Bronchial epithelial cell (primary cell): ENCODE results near the gene CASP14. TPM values are rescaled to one million over a fixed set of nuclear protein-coding genes. Genes with fewer than 3 reads are reported as not detected.
"Not testable (repeated sequence)": the region's sequence is repeated elsewhere in the genome, so short reads cannot be mapped to it uniquely, and the experiment has no call there.

ENCODE experiments used
- DNase-seq: peaks from one replicate; pipeline ENCODE4 v3.0.0-alpha.2; 2010; ENCODE audit warnings: low read depth
- FAIRE-seq: peaks from 2 replicates; lab custom pipeline; 2011; peaks lifted over from hg19 to GRCh38; lab: Jason Lieb, UNC
- H3K27me3 ChIP-seq: 2 replicates; pipeline ENCODE4 v1.5.1; 2011; ENCODE audit warnings: low read length; ENCODE audit not compliant: control insufficient read depth, insufficient read depth
- H3K36me3 ChIP-seq: 2 replicates; pipeline ENCODE4 v1.5.1; 2011; ENCODE audit warnings: low read length; ENCODE audit not compliant: control insufficient read depth, insufficient read depth
- H3K4me3 ChIP-seq: 2 replicates; pipeline ENCODE4 v1.5.1; 2011; ENCODE audit warnings: mild to moderate bottlenecking, low read depth, low read length, control low read depth
- total RNA-seq: library from RNA; depleted of rRNA; stranded (reverse); fragments of >200 nt; gene quantifications from 2 replicates; pipeline ENCODE4 v1.2.1, GENCODE V29; 2014
- TF ChIP-seq, protein P1 (sequence below): IDR thresholded peaks from 2 replicates; pipeline ENCODE4 v1.5.1; 2011; ENCODE audit warnings: mild to moderate bottlenecking, moderate library complexity, low read length, control low read depth, inconsistent platforms; ENCODE audit not compliant: insufficient read depth, severe bottlenecking

The CASP14 gene
- total RNA-seq, 1 donor from 2014 or later: not detected

- TF ChIP-seq, protein P1, sequence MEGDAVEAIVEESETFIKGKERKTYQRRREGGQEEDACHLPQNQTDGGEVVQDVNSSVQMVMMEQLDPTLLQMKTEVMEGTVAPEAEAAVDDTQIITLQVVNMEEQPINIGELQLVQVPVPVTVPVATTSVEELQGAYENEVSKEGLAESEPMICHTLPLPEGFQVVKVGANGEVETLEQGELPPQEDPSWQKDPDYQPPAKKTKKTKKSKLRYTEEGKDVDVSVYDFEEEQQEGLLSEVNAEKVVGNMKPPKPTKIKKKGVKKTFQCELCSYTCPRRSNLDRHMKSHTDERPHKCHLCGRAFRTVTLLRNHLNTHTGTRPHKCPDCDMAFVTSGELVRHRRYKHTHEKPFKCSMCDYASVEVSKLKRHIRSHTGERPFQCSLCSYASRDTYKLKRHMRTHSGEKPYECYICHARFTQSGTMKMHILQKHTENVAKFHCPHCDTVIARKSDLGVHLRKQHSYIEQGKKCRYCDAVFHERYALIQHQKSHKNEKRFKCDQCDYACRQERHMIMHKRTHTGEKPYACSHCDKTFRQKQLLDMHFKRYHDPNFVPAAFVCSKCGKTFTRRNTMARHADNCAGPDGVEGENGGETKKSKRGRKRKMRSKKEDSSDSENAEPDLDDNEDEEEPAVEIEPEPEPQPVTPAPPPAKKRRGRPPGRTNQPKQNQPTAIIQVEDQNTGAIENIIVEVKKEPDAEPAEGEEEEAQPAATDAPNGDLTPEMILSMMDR: no peak
- H3K4me3 ChIP-seq: no peak overlapping the region
- DNase-seq (no peak), FAIRE-seq (no peak)
- H3K36me3 ChIP-seq: no peaks in the 10 kb centered on the region
- no peaks in the 10 kb centered on the region for H3K27me3 ChIP-seq
Measured at GRCh38 chr19:15048128-15048527, 1.2 kb upstream of the CASP14 start.

- H3K27me3 ChIP-seq: no peaks in the 10 kb centered on the region
- no peaks in the 10 kb centered on the region for H3K36me3 ChIP-seq
- TF ChIP-seq, protein P1: no peak
- FAIRE-seq (no peak), DNase-seq (no peak)
- H3K4me3 ChIP-seq: no peak overlapping the region
Measured at GRCh38 chr19:15050639-15051038, 1.4 kb downstream of the CASP14 start.

GRCh38 chr19:15062036-15062435, 12.8 kb downstream of the CASP14 start:
- H3K4me3 ChIP-seq: no peak overlapping the region
- FAIRE-seq (no peak), DNase-seq (no peak)
- no peaks in the 10 kb centered on the region for H3K36me3 ChIP-seq
- TF ChIP-seq, protein P1: no peak
- no peaks in the 10 kb centered on the region for H3K27me3 ChIP-seq

DNA sequence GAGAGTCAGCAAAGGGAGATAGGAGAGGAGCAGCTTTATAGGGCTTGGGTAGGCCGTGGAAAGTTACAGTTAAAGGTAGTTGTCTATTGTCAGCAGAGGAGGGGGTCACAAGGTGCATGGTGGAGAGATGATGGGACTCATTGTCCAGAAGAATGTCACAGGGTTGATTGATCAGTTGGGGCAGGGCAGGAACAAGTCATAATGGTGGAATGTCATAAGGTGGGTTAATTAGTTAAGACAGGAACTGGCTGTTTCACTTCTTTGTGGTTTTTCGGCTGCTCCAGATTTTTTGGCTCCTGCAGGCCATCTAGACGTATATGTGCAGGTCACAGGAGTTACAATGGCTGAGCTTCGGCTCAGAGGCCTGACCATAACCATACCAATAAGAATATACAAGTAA, 21.1 kb downstream of the CASP14 start:
- H3K4me3 ChIP-seq, FAIRE-seq, H3K27me3 ChIP-seq, H3K36me3 ChIP-seq, DNase-seq: not testable (repeated sequence)

DNA sequence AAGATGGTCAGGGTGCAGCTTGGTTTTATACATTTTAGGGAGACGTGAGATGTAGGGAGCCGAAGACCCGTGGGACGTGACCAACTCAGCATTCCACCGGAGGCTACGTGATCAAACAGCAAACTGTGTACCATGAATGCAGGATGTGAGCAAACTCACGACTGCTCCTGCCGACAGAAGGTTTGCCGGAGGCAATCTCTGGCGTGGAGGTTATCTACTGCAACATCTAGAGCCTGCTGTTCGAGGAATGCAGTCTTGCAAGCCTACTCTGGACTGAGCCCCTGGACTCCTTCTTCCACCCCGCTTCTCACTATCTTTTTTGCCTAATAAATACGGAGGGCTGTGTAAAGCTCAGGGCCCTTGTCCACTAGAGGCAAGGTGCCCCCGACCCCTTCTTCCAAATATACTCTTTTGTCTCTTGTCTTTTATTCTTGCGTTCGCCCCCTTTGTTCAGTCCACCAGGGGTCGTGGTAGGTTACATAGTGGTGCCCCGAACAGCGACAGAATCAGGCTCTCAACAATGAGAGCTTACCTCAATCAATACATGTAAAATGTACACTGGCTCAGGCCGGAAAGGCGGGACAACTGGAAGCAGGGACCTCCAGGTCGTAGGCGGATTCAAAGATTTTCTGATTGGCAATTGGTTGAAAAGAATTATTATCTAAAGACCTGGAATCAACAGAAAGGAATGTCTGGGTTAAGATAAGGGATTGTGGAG, 23.8 kb downstream of the CASP14 start:
- H3K36me3 ChIP-seq: no peaks in the 10 kb centered on the region
- no peak overlapping the region for H3K4me3 ChIP-seq
- no peaks in the 10 kb centered on the region for H3K27me3 ChIP-seq
- peak; percentile 23 for FAIRE-seq
- peak; percentile 38 for DNase-seq
- TF ChIP-seq, protein P1: no peak

GRCh38 chr19:15074371-15074770, 25.1 kb downstream of the CASP14 start:
- no peak for DNase-seq
- TF ChIP-seq, protein P1: no peak
- Histone ChIP-seq H3K27me3 (no peaks in the 10 kb centered on the region), H3K36me3 (no peaks in the 10 kb centered on the region), H3K4me3 (no peak overlapping the region)
- no peak for FAIRE-seq
